Endothelial cell of umbilical vein (primary cell): ENCODE results near the gene SMAP1. TPM values are rescaled to one million over a fixed set of nuclear protein-coding genes. Genes with fewer than 3 reads are reported as not detected.

ENCODE experiments used
- BruUV-seq: library from RNA; stranded (reverse); fragments of 400-500 nt; replicated peaks from 2 replicates; lab custom pipeline; 2021; lab: Mats Ljungman, UMichigan
- CTCF ChIA-PET: fragments of 300-600, 350-600 bp; sonication (Branson Sonifier 250); formaldehyde crosslinking; loops from one replicate; lab custom pipeline; 2021; ENCODE audit warnings: antibody characterized with exemption, inconsistent platforms; lab: Charles Lee
- POLR2A ChIA-PET: fragments of 300-600, 350-600 bp; sonication (Branson Sonifier 250); formaldehyde crosslinking; loops from one replicate; lab custom pipeline; 2021; ENCODE audit warnings: antibody characterized with exemption, inconsistent platforms; lab: Charles Lee
- DNase-seq: peaks from one replicate; pipeline ENCODE4 v3.0.0-alpha.2; 2011; ENCODE audit warnings: low read depth, low spot score
- FAIRE-seq: peaks from 2 replicates; lab custom pipeline; 2011; peaks lifted over from hg19 to GRCh38; lab: Jason Lieb, UNC
- H2AFZ ChIP-seq: 2 replicates; pipeline ENCODE4 v1.6.0; 2012; ENCODE audit warnings: low read depth, low read length, control low read depth, inconsistent platforms
- H3K27ac ChIP-seq: 2 replicates; pipeline ENCODE4 v1.5.1; 2011; ENCODE audit warnings: low read depth, mild to moderate bottlenecking, control low read depth, low read length, moderate library complexity; ENCODE audit not compliant: insufficient read depth
- H3K27me3 ChIP-seq, 2 experiments: 2 replicates each; pipeline versions ENCODE4 v1.6.0 to v1.6.1; 2011; ENCODE audit warnings: low read length in 2 of 2, mixed read lengths in 1 of 2; ENCODE audit not compliant: control insufficient read depth in 2 of 2, insufficient read depth in 2 of 2
- H3K36me3 ChIP-seq, 2 experiments: 2 replicates in 1 of 2; 3 replicates in 1 of 2; pipeline ENCODE4 v1.5.1; 2011; ENCODE audit warnings: low read length in 2 of 2, mild to moderate bottlenecking in 1 of 2, moderate library complexity in 1 of 2; ENCODE audit not compliant: control insufficient read depth in 2 of 2, insufficient read depth in 2 of 2; ENCODE audit errors: extremely low read depth in 1 of 2
- H3K4me1 ChIP-seq: 3 replicates; pipeline ENCODE4 v1.5.1; 2011; ENCODE audit warnings: mild to moderate bottlenecking, low read length; ENCODE audit not compliant: control insufficient read depth, insufficient read depth; ENCODE audit errors: extremely low read depth
- H3K4me2 ChIP-seq: 2 replicates; pipeline ENCODE4 v1.6.1; 2011; ENCODE audit warnings: low read length, control low read depth, mixed read lengths; ENCODE audit not compliant: insufficient read depth
- H3K4me3 ChIP-seq, 3 experiments: fragments of 200-600 bp in 1 of 3; sonication (generic), shearing (Covaris generic) in 1 of 3; replicated peaks in 1 of 3; 2 replicates each; pipeline ENCODE4 v1.5.1; 2011 to 2016; ENCODE audit warnings: control low read depth in 3 of 3, low read length in 3 of 3, mild to moderate bottlenecking in 2 of 3, inconsistent platforms in 1 of 3, low read depth in 1 of 3, moderate library complexity in 1 of 3; ENCODE audit not compliant: insufficient read depth in 1 of 3
- H3K79me2 ChIP-seq: 2 replicates; pipeline ENCODE4 v1.6.0; 2012; ENCODE audit warnings: low read length, inconsistent platforms; ENCODE audit not compliant: control insufficient read depth, insufficient read depth
- H3K9ac ChIP-seq: replicated peaks from 2 replicates; pipeline ENCODE3; 2011; ENCODE audit warnings: low read length, control low read depth; ENCODE audit not compliant: insufficient read depth; ENCODE audit errors: extremely low read depth
- H3K9me1 ChIP-seq: replicated peaks from 3 replicates; pipeline ENCODE4 v1.6.0; 2011; ENCODE audit warnings: mild to moderate bottlenecking, low read length; ENCODE audit not compliant: control insufficient read depth, insufficient read depth; ENCODE audit errors: extremely low read depth
- H3K9me3 ChIP-seq: replicated peaks from 2 replicates; pipeline ENCODE4 v1.5.1; 2012; ENCODE audit warnings: low read length, inconsistent platforms; ENCODE audit not compliant: control insufficient read depth, insufficient read depth
- H4K20me1 ChIP-seq: replicated peaks from 2 replicates; pipeline ENCODE3; 2011; ENCODE audit warnings: mild to moderate bottlenecking, low read length; ENCODE audit not compliant: control insufficient read depth, insufficient read depth; ENCODE audit errors: extremely low read depth
- EZH2 ChIP-seq: IDR thresholded peaks from 2 replicates; pipeline ENCODE4 v1.6.1; 2012; ENCODE audit warnings: borderline replicate concordance, low read depth, mild to moderate bottlenecking, moderate library complexity, low read length, inconsistent platforms; ENCODE audit not compliant: severe bottlenecking
- FOS ChIP-seq: IDR thresholded peaks from 2 replicates; pipeline ENCODE4 v1.6.1; 2011; ENCODE audit warnings: mild to moderate bottlenecking, low read length, moderate library complexity, borderline replicate concordance; ENCODE audit not compliant: insufficient read depth
- GATA2 ChIP-seq: IDR thresholded peaks from 2 replicates; pipeline ENCODE4 v1.7.0; 2011; ENCODE audit warnings: low read depth, mild to moderate bottlenecking, moderate library complexity, mixed read lengths, low read length; ENCODE audit not compliant: insufficient read length, insufficient read depth
- JUN ChIP-seq: IDR thresholded peaks from 2 replicates; pipeline ENCODE4 v1.6.1; 2011; ENCODE audit warnings: borderline replicate concordance, low read depth; ENCODE audit not compliant: insufficient read length, insufficient read depth
- MYC ChIP-seq: IDR thresholded peaks from one replicate; pipeline ENCODE4 v1.6.1; 2011; ENCODE audit warnings: mild to moderate bottlenecking, low read depth, low read length
- POLR2A ChIP-seq: IDR thresholded peaks from 2 replicates; pipeline ENCODE4 v1.6.1; 2012; ENCODE audit warnings: low read depth, mild to moderate bottlenecking, control low read depth, low read length
- POLR2AphosphoS5 ChIP-seq: IDR thresholded peaks from 2 replicates; pipeline ENCODE4 v1.6.1; 2012; ENCODE audit warnings: low read depth, mild to moderate bottlenecking, control low read depth, low read length, moderate library complexity; ENCODE audit not compliant: insufficient read depth
- dilution Hi-C: fragments of 300-500 bp; cut with MboI; formaldehyde crosslinking; loops from one replicate; pipeline ENCODE4 v1.15.0; 2019; ENCODE audit warnings: low sequenced_read_pairs; ENCODE audit not compliant: extremely low pct_ligation_motif_present
- intact Hi-C: fragments of 100-400 bp; cut with micrococcal nuclease; formaldehyde crosslinking; loops from one replicate; pipeline ENCODE4 v1.10.0; 2022
- polyA plus RNA-seq, 4 experiments: library from polyadenylated mRNA; depleted of rRNA in 3 of 4; stranded (reverse) in 3 of 4; unstranded in 1 of 4; fragments of >200 nt; gene quantifications; 2 replicates each; pipeline versions ENCODE4 v1.2.1 to v1.2.3, GENCODE V29; 2011 to 2012; ENCODE audit warnings: missing spikeins in 1 of 4
- total RNA-seq: library from RNA; stranded (reverse); gene quantifications from 2 replicates; pipeline ENCODE4 v1.2.3, GENCODE V29; 2021
- TF ChIP-seq, protein P1 (sequence below), 2 donors: IDR thresholded peaks; 1 replicate in 1 of 2; 2 replicates in 1 of 2; pipeline ENCODE4 v1.5.1; 2011; ENCODE audit warnings: low read length in 2 of 2, mild to moderate bottlenecking in 2 of 2, moderate library complexity in 2 of 2, control low read depth in 1 of 2, inconsistent platforms in 1 of 2, low read depth in 1 of 2; ENCODE audit not compliant: insufficient read depth in 1 of 2; ENCODE audit errors: extremely low read depth in 1 of 2
- TF ChIP-seq, protein P2 (sequence below): IDR thresholded peaks from 2 replicates; pipeline ENCODE4 v1.6.1; 2011; ENCODE audit not compliant: insufficient read depth, insufficient read length

Gene SMAP1
- total and polyA plus RNA-seq, 2 donors (not counting 3 experiments of a cell fraction or from before 2014, with no cell fraction given), result 14.6 to 24.6 TPM

DNA sequence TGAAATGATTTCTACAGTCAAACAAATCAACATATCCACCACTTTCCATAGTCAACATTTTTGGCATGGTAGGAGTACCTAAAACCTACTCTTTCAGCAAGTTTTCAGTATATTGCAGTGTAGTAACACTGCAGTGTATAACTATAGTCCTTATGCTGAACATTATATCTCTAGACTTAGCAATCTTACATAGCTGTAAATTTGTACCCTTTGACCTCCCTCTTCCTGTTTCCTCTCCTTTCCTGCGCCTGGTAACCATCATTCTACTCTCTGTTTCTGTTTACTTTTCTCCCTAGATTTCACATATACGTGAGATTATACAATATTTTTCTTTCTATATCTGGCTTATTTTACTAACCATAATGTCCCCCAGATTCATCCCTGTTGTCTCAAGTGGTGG, 40.2 kb downstream of the SMAP1 start:
- CTCF ChIA-PET, result interaction anchor here (0.9 to 5.4 kb wide), 14 partner anchors 21 to 487 kb away, joined by 3 to 118 read pairs (median 5); partner anchors contain the start of gene B3GAT2
- no peaks in the 10 kb centered on the region for H4K20me1 ChIP-seq
- peak overlapping the region; percentile 30 for H3K4me2 ChIP-seq
- no peaks in the 10 kb centered on the region for H3K36me3 ChIP-seq
- BruUV-seq, result no TSS peak
- TF ChIP-seq POLR2AphosphoS5, result no peak
- no peak for TF ChIP-seq GATA2
- no peak for TF ChIP-seq FOS
- no peak for TF ChIP-seq EZH2
- no peak for TF ChIP-seq MYC
- no peak for TF ChIP-seq POLR2A
- TF ChIP-seq JUN, result no peak
- TF ChIP-seq, protein P1, sequence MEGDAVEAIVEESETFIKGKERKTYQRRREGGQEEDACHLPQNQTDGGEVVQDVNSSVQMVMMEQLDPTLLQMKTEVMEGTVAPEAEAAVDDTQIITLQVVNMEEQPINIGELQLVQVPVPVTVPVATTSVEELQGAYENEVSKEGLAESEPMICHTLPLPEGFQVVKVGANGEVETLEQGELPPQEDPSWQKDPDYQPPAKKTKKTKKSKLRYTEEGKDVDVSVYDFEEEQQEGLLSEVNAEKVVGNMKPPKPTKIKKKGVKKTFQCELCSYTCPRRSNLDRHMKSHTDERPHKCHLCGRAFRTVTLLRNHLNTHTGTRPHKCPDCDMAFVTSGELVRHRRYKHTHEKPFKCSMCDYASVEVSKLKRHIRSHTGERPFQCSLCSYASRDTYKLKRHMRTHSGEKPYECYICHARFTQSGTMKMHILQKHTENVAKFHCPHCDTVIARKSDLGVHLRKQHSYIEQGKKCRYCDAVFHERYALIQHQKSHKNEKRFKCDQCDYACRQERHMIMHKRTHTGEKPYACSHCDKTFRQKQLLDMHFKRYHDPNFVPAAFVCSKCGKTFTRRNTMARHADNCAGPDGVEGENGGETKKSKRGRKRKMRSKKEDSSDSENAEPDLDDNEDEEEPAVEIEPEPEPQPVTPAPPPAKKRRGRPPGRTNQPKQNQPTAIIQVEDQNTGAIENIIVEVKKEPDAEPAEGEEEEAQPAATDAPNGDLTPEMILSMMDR (IDR thresholded peaks at IDR 0.05; ENCODE audit: extremely low read depth in 1 of 2, insufficient read depth in 1 of 2, low read depth in 1 of 2, low read length in 2 of 2), result no peak
- TF ChIP-seq, protein P2, sequence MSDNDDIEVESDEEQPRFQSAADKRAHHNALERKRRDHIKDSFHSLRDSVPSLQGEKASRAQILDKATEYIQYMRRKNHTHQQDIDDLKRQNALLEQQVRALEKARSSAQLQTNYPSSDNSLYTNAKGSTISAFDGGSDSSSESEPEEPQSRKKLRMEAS, result no peak
- no peak overlapping the region for H3K4me3 ChIP-seq
- dilution Hi-C loops (no loop called here), intact Hi-C loops (loop anchor here (10.0 kb wide), 1 partner anchor 647 kb away; no protein-coding TSS in a partner anchor)
- POLR2A ChIA-PET, result no interaction called here
- no peaks in the 10 kb centered on the region for H3K27me3 ChIP-seq
- no peaks in the 10 kb centered on the region for H3K9me3 ChIP-seq
- H2AFZ ChIP-seq, result no peak overlapping the region
- H3K9ac ChIP-seq, result no peak overlapping the region
- FAIRE-seq (no peak), DNase-seq (no peak)
- no peak overlapping the region for H3K27ac ChIP-seq
- peaks cover 16% of the 10 kb centered on the region for H3K79me2 ChIP-seq
- no peaks in the 10 kb centered on the region for H3K9me1 ChIP-seq
- H3K4me1 ChIP-seq, result peaks cover 10% of the 10 kb centered on the region
